ENCODE data around the gene STARD13.

Gene STARD13

DNA sequence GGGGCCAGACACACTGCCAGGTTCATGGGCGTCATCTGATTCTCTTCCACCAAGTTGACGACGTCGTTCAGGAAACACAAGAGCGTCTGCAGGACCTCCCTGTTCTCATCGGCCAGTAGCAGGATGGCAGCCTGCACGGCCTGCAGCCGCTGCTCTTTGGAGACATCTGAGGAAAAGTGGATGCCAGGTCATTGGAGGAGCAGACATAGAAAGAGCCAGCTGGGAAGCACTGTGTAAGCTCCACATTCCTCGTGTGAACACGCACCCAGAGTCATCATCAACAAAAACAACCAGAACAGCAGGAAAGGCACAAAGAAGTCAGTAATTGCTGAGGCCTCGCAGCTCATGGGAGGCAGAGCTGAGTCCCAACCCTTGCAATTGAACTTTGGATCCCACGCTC, 172.8 kb downstream of the STARD13 start:
- no peak overlapping the region for H3K9ac ChIP-seq (ENCODE audit: low read depth, low read length)
- peaks cover 5% of the 10 kb centered on the region; the same call in 1 of the 2 replicates for H3K36me3 ChIP-seq (ENCODE audit: insufficient read depth, low read length)
- no peaks in the 10 kb centered on the region for H3K4me1 ChIP-seq (ENCODE audit: insufficient read depth, low read length)
- H3K9me3 ChIP-seq (ENCODE audit: control insufficient read depth, insufficient read depth, low read length) = no peaks in the 10 kb centered on the region

DNA sequence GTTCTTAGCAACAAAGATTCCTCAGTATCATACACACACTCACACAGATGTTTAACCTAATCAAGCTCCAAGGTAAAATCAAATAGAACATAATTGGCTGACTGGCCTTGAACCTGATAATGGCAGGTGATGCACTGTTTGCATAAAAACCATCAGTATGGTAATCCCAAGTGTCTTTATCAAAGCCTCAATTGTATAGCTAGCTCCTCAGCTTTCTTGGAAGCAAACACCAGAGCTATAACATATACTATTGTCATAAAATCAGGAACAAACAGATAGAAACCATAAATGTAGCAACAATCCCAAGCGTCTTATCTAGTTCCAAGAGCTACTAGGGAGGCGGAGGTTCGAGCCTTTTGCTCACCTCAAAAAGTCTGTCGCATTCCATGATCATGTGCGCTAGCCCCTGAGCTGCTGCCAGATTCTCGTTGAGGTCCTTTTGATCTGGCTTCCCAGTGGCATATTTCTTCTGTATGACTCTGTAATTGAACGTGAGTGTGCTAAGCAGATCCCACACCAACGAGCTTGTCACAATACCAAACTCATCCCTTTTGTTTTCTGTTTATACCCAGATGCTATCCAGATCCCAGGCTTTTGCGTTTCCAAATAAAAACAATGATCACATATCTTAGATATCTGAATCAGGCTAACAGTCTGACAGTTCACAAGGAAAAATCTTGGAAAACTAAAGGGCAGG, 174.0 kb downstream of the STARD13 start:
- Histone ChIP-seq H3K36me3 (ENCODE audit: insufficient read depth, low read length) (peaks cover 5% of the 10 kb centered on the region; the same call in 1 of the 2 replicates), H3K9ac (ENCODE audit: low read depth, low read length) (no peak overlapping the region), H3K4me1 (ENCODE audit: insufficient read depth, low read length) (no peaks in the 10 kb centered on the region), H3K9me3 (ENCODE audit: control insufficient read depth, insufficient read depth, low read length) (no peaks in the 10 kb centered on the region)

DNA sequence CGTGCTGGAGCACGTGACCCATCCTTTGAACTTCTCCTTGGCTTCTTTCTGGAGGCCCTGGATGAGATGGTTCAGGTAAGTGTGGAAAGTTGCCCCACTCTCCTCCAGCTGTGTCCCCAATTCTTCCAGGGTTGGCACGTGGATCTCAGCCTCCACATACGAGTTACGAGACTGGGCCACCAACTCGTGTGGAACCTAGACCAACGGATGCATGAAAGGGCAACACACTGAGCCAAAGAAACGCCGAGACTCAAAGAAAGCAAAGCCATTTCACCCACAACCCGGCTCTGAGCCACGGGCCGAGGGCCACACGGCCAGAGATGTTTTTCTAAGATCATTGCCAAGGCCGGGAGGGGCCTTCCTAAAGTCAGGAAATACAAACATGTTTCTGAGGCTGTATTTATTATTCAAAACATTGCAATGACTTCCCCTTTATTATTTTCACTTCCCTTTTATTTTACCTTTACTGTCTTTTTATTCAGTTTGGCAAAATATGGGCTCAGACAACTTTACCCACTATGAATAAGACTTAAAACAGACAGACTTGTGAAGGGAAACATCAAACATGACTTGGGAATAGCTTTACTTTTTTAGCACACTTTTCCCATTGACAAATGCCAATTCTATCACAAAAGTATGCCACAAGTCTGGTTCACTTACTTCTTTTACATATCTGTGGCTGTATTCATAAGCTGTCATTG, 174.7 kb downstream of the STARD13 start:
- no peaks in the 10 kb centered on the region for H3K9me3 ChIP-seq (ENCODE audit: control insufficient read depth, insufficient read depth, low read length)
- peaks cover 5% of the 10 kb centered on the region; the same call in 1 of the 2 replicates for H3K36me3 ChIP-seq (ENCODE audit: insufficient read depth, low read length)
- no peaks in the 10 kb centered on the region for H3K4me1 ChIP-seq (ENCODE audit: insufficient read depth, low read length)
- H3K9ac ChIP-seq (ENCODE audit: low read depth, low read length) = no peak overlapping the region

DNA sequence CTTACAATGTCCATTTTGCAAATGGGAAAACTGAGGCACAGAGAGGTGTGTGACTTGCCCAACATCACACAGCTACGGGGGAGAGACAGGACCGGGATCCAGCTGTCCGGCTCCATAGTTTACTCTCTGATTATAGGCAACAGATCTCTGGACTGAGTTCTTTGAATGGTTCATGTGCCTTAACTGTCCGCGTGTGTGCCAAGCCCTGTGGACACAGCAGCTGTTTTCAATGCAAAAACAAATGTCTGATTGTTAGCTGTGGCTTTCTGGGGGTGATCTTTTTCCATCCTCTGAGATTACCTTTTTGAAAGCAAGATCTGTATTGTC, 175.2 kb downstream of the STARD13 start:
- Histone ChIP-seq H3K9ac (ENCODE audit: low read depth, low read length) (no peak overlapping the region), H3K36me3 (ENCODE audit: insufficient read depth, low read length) (peaks cover 5% of the 10 kb centered on the region; the same call in 1 of the 2 replicates), H3K9me3 (ENCODE audit: control insufficient read depth, insufficient read depth, low read length) (no peaks in the 10 kb centered on the region), H3K4me1 (ENCODE audit: insufficient read depth, low read length) (no peaks in the 10 kb centered on the region)

DNA sequence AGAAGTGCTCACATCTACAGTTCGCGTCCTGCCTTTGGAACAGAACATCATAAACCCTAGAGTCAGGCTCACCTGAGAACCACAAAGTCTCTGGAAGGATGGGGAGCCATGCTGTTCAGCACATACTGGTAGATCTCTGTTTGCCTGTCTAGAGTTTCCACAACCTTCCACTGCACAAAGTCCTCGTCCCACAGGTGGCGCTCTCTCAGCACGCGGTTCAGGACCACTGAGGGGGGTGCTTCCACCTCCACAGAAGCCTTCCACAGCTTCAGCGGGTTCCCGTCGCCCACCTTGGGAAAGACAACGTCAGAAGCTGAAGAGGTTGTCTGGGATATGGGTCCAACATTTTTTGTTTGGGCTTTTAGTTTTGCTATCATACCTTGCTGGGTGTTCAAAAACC, 175.8 kb downstream of the STARD13 start:
- no peaks in the 10 kb centered on the region for H3K4me1 ChIP-seq (ENCODE audit: insufficient read depth, low read length)
- H3K9ac ChIP-seq (ENCODE audit: low read depth, low read length) = no peak overlapping the region
- peaks cover 5% of the 10 kb centered on the region; the same call in 1 of the 2 replicates for H3K36me3 ChIP-seq (ENCODE audit: insufficient read depth, low read length)
- no peaks in the 10 kb centered on the region for H3K9me3 ChIP-seq (ENCODE audit: control insufficient read depth, insufficient read depth, low read length)

DNA sequence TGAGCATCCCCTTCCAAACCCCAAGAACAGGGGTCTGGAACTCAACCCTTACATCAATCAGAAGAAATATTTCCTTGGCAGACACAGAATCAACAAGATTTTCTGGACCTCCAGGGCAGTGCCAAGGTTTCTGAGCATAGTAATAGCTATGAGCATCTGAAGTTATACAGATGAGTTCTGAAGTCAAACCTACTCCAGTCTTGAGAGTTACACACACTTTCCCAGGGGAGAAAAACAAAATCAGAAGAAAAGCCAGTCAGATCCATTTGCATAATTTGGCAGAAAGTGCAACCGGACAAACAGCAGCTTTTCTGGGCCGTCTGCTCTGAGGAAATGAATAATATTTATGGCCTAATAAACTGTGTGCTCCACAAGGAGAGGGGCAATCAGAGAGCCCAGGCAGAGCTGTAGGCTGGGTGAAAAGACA, 176.3 kb downstream of the STARD13 start:
- peaks cover 3% of the 10 kb centered on the region; the same call in 1 of the 2 replicates for H3K36me3 ChIP-seq (ENCODE audit: insufficient read depth, low read length)
- H3K9me3 ChIP-seq (ENCODE audit: control insufficient read depth, insufficient read depth, low read length) = no peaks in the 10 kb centered on the region
- H3K9ac ChIP-seq (ENCODE audit: low read depth, low read length) = no peak overlapping the region
- H3K4me1 ChIP-seq (ENCODE audit: insufficient read depth, low read length) = no peaks in the 10 kb centered on the region

DNA sequence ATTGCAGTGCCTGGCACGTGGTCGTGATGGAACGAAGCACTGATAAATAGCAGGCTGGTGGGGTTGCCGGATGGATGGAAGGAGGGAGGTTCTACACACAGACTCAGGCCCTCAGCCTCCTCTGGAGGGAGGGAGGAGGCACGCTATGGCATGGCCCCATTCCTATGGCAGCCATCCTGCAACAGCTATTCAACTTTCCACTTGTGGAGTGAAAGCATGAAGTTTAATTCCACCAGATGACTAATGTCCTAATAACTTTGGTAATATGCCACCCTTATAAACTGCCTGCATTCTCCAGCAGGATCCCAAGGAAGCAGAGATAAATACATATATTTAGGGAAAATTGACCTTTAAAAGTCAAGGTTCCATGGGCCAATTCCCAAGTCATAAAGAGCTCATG, 176.9 kb downstream of the STARD13 start:
- Histone ChIP-seq H3K9me3 (ENCODE audit: control insufficient read depth, insufficient read depth, low read length) (no peaks in the 10 kb centered on the region), H3K4me1 (ENCODE audit: insufficient read depth, low read length) (no peaks in the 10 kb centered on the region), H3K36me3 (ENCODE audit: insufficient read depth, low read length) (no peaks in the 10 kb centered on the region), H3K9ac (ENCODE audit: low read depth, low read length) (no peak overlapping the region)

DNA sequence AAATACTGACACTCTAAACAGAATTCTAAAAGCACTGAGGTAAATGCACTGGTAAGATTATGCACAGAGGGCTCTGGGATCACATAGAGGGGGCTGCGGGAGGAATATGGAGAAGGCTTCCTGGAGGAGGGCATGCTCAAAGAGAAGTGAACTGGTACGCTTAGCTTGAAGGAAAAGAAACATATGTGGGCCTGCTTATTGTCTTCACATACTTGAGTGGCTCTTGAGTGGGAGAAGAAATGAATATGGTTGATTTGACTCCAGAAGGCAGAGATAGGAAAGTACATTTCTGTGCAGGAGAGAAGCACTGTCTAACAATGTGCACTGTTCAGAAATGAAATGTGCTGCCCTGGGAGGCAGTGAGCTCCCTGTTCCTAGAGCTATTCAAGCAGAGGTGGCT, 178.2 kb downstream of the STARD13 start:
- no peaks in the 10 kb centered on the region for H3K36me3 ChIP-seq (ENCODE audit: insufficient read depth, low read length)
- H3K4me1 ChIP-seq (ENCODE audit: insufficient read depth, low read length) = no peaks in the 10 kb centered on the region
- H3K9ac ChIP-seq (ENCODE audit: low read depth, low read length) = no peak overlapping the region
- no peaks in the 10 kb centered on the region for H3K9me3 ChIP-seq (ENCODE audit: control insufficient read depth, insufficient read depth, low read length)

DNA sequence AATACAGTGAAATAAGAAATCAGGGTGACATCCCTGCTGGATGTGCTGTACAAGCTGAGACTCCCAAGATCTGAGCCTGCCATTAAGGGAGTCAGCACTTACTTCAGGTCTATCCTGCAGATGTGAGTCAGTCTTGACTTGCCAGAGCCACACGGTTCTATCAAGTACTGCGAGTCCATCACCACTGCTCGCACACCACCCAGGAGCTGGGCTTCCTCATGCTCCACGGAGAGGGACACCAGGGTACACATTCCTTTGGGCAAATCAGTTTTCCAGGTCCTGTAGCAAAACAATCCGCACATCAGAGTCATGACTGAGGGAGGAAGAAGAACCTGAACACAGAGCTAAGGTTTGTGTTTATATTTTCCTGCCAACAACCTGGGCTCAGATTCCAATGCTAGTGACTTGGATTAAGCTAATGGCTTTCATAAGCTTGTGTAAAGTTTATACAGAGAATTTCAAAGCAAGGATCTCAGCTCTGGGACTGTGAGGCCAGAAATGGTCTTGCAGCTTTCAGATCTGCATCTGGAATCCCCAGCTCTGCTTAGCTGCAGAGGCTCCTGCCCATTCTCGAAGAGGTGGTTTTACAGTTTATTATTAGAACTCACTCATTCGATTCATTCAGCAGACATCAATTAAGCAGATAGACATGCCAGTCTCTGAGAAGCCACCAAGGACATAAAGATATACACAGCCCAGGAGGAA, 178.7 kb downstream of the STARD13 start:
- H3K4me1 ChIP-seq (ENCODE audit: insufficient read depth, low read length) = no peaks in the 10 kb centered on the region
- H3K9me3 ChIP-seq (ENCODE audit: control insufficient read depth, insufficient read depth, low read length) = no peaks in the 10 kb centered on the region
- no peaks in the 10 kb centered on the region for H3K36me3 ChIP-seq (ENCODE audit: insufficient read depth, low read length)
- no peak overlapping the region for H3K9ac ChIP-seq (ENCODE audit: low read depth, low read length)

DNA sequence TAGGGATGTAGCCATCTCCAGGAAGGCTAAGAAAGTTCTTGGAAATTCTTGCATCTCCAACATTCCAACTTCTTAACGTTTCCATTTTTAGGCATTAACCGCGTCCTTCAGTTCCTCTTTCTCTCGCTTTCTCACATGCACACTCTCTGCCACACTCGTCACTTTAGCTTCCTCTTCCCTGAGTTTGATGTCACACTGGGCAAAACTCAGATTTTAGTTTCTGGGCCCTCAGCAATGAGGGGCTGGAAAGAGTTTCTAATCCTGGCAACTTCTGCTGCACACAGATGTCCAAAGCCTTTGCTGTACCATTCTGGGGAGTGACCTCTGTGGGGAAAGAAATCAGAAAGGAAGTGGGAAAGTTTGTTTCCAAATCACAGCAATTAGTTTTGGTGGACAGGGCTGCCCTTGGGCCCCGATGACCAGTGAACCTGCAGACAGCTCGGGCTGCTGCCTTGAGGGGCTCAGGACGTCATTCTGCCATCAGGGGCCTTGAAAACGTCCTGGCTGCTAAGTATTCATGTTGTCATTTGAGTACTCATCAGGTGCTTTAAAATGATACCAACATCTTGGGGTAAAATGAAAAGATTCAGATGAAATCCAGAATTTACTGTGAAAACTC, 180.1 kb downstream of the STARD13 start:
- H3K36me3 ChIP-seq (ENCODE audit: insufficient read depth, low read length) = no peaks in the 10 kb centered on the region
- H3K4me1 ChIP-seq (ENCODE audit: insufficient read depth, low read length) = no peaks in the 10 kb centered on the region
- H3K9ac ChIP-seq (ENCODE audit: low read depth, low read length) = no peak overlapping the region
- H3K9me3 ChIP-seq (ENCODE audit: control insufficient read depth, insufficient read depth, low read length) = no peaks in the 10 kb centered on the region

DNA sequence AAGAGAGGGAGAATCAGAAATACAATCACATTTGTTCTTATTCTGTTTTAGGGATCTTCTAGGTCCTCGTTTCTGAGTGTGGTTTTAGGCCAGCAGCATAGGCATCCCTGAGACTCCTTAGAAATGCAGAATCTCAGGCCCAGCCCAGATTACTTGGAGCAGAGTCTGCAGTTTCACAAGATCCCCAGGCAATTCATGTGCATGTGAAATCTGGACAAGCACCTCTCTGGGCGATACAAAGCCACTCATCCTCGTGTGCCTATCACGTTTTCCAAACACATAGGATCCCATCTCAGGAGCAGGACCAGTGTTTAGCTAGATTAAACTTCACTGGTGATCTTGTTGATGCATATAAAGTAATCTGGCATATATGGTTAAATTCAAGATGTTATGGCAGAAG, 182.1 kb downstream of the STARD13 start:
- Histone ChIP-seq H3K9ac (ENCODE audit: low read depth, low read length) (no peak overlapping the region), H3K4me1 (ENCODE audit: insufficient read depth, low read length) (no peaks in the 10 kb centered on the region), H3K9me3 (ENCODE audit: control insufficient read depth, insufficient read depth, low read length) (no peaks in the 10 kb centered on the region), H3K36me3 (ENCODE audit: insufficient read depth, low read length) (no peaks in the 10 kb centered on the region)

DNA sequence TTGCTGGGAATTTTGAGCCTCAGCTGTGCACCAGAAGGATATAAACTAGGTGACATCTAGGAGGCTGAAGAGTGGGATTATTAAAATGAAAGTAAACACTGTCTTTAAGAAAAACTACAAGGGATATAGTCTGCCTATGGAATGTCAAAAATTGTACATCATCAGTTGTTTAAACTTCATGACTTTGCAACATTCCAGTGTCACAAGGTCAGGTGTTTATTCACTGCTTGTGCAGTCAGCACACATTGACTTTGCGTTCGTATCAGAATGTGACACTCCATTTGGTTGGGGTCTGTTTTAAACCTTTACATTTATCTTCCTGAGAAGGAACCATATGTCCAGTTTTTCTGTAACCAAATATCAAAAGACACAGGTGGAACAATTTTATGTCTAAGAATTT, 183.7 kb downstream of the STARD13 start:
- H3K9me3 ChIP-seq (ENCODE audit: control insufficient read depth, insufficient read depth, low read length) = no peaks in the 10 kb centered on the region; the same call in 1 of the 2 replicates
- no peaks in the 10 kb centered on the region for H3K36me3 ChIP-seq (ENCODE audit: insufficient read depth, low read length)
- H3K4me1 ChIP-seq (ENCODE audit: insufficient read depth, low read length) = no peaks in the 10 kb centered on the region
- H3K9ac ChIP-seq (ENCODE audit: low read depth, low read length) = no peak overlapping the region

DNA sequence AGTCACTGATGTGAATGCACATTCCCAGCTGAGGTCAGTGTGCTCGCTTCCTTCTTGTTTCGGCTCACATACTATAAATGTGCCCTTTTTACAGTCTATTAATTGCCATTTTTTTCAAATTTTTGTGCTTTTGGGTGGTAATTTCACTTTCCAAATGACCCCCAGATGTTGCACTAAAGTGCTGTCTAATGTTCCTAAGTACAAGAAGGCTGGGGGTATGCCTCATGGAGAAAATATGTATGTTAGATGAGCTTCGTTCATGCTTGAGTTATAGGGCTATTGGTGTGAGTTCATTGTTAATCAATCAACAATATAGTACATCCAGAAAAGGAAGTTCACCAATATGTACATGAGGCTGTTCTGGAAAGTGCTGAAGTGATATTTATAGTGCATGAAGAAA, 184.7 kb downstream of the STARD13 start:
- Histone ChIP-seq H3K36me3 (ENCODE audit: insufficient read depth, low read length) (no peaks in the 10 kb centered on the region), H3K9me3 (ENCODE audit: control insufficient read depth, insufficient read depth, low read length) (no peaks in the 10 kb centered on the region; the same call in 1 of the 2 replicates), H3K9ac (ENCODE audit: low read depth, low read length) (no peak overlapping the region), H3K4me1 (ENCODE audit: insufficient read depth, low read length) (no peaks in the 10 kb centered on the region)

DNA sequence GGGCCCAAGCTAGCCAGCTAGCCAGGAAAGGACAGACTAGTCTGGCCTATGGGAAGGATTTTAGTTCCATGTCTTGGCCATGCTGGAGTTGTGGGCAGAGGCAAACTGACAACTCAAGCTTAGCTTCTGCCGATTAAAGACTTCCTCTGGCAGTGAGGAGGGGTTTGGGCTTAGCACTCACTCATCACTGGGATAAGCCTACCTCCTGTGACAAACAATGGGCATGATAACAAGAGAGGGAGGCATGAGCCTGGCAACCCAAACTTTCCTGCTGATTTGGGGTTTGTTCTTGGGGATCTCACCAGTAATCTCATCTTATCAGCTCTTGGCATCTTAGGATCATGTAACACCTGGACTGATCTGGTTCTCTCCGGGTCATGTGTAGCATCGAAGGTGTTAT, 185.7 kb downstream of the STARD13 start:
- H3K9me3 ChIP-seq (ENCODE audit: control insufficient read depth, insufficient read depth, low read length) = no peaks in the 10 kb centered on the region; the same call in 1 of the 2 replicates
- H3K9ac ChIP-seq (ENCODE audit: low read depth, low read length) = no peak overlapping the region
- no peaks in the 10 kb centered on the region for H3K36me3 ChIP-seq (ENCODE audit: insufficient read depth, low read length)
- no peaks in the 10 kb centered on the region for H3K4me1 ChIP-seq (ENCODE audit: insufficient read depth, low read length)

Measured in ES-I3 (cell line).